HG03196 (cell line): ENCODE measurements around the gene C1QTNF1.
"Not testable (repeated sequence)": the region's sequence is repeated elsewhere in the genome, so short reads cannot be mapped to it uniquely, and the experiment has no call there.

Experiments
- ATAC-seq: cut with Tn5 transposase; IDR thresholded peaks from one replicate; pipeline ENCODE4 v1.9.1; 2021; ENCODE audit not compliant: unreplicated experiment

Gene C1QTNF1

GRCh38 chr17:79005063-79005861 lies 18.7 kb upstream of the C1QTNF1 start:
- no peak for ATAC-seq

DNA sequence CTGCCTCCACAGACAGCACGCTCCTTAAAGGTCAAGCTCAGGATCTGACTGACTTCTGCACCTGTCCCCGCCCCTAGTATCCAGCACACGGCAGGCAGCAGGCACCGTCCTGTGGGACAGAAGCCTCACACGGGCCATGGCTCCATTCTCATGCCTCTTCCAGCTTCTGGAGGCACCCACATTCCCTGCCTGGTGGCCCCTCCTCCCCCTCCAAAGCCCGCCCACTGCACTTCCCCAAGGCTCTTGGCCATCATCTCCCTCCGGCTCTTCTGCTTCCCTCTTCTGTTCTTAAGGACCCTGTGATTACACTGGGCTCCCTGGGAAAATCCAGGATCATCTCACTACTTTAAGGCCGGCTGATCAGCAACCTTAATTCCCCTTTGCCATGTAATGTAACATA lies 17.9 kb upstream of the C1QTNF1 start:
- no peak for ATAC-seq

DNA sequence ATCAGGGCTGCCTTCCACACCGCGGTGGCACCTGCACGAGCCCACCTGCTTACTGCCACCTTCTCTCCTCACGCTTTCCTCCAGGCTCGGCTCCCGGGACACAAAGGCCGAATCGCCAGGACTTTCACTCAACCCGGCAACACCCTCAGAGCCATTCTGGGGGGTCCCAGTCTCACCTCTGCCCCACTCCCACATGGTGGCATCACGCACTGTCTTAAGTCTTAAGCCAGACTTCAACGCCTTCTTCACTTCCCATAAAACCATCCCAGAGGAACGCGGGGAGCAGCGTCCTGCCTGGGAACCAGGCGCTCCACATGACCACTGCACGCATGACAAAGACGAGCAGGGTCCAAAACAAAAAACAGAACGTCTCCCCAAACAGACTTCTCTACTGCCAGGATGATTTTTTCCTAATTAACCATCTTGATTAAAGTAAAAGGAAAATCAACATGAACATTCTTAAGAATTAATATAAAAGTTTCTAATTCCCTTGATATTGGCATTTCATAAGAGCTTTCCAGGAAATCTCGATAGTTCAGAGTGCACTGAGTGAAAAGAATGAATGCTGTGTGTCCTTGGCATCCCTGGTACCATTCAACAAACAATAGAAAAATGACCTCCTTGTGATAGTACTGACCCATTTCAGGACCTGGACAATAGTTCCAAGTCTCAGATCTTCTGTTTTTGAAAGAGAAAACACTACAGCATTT lies 17.0 kb upstream of the C1QTNF1 start:
- ATAC-seq, result no peak

DNA sequence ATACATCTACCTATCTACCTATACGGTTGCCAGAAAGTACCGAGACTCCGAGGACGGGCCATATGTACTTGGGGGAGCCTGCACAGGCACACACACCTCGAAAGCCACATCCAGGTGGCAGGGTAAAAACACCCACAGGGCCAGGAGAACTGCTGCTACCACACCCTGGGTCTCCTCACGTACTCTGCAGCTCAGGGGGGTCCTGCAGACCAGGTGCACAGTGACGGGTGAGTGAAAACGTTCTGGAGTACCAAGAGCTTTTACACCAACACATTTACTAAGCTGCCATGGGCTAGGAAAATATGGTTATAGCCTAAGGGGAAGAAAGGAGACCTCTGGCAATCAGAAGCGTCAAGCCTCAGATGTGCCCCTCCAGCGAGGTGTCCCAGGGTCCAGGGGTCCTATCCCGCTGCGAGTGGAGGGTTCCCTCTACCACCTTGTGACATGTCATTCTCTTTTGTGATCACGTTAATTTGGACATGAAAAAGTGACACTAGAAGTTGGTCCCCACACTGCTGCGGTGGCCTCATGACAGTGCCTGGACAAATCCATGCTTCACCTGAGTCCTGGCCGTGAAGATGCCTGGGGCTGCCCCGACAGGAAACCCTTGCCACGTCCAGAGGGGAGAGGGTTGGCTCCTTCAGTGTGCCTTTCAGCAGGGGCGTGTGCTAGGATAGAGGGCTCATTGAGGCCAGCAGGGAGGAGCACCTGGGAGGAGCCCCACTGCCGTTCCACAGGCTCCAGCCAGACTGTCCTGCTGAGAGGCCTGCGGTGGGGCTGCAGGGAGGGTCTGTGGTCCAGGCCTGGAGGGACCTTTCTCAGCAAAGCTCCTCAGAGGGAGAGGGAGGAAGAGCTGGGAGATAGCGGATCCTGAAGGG lies 16.2 kb upstream of the C1QTNF1 start:
- no peak for ATAC-seq

- ATAC-seq, result no peak
These were observed 15.1 kb upstream of the C1QTNF1 start for GRCh38 chr17:79008666-79009387.

DNA sequence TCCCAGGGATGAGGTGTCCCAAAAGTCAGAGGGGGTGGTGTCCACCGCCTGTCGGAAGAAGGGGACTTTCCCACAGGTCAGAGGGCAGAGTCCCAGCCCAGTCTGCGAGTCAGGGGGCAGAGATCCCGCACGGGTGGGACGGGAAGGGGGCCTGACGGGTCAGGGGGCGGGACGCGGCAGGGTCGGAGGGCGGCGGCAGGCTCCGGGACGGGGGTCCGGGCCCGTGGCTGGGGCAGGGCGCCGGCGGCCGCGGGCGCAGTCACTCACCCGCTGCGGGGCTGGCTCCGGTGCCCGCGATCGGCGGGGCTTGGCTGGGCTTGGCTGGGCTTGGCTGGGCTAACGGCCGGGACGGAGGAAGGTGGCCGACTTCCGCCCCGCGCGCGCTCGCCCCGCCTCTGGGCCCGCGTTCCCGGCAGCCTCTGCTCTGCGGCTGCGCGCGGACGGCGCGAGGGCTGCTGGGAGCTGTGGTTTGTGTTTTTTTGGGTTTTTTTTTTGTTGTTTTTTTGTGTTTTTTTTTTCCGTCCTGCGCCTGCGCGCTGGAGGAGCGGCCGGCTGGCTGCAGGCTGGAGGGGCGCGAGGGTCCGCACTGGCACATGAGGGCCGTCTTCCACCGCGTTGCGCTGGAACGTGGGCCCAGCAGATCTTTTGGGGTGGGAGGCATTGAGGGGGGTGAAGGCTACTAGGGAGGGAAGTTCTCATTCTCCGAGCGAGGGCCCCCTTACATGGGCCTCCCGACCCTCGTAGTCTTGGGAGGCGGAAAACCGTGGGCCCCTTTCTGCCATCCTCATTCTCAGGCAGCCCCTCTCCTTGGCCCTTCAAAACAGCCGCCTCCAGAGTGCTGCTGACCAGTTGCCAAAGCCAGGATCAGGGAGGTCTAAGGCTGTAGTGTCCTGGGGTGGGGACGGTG lies 14.3 kb upstream of the C1QTNF1 start, which contains the start of gene CANT1:
Gene CANT1 (minus strand): TSS at position 368 of the 907 bp plus-strand sequence. CDS start 12,142 bp downstream, outside the sequence.
- ATAC-seq, result peak; percentile 87

- no peak for ATAC-seq
These were observed 13.7 kb upstream of the C1QTNF1 start for GRCh38 chr17:79010304-79010646.

DNA sequence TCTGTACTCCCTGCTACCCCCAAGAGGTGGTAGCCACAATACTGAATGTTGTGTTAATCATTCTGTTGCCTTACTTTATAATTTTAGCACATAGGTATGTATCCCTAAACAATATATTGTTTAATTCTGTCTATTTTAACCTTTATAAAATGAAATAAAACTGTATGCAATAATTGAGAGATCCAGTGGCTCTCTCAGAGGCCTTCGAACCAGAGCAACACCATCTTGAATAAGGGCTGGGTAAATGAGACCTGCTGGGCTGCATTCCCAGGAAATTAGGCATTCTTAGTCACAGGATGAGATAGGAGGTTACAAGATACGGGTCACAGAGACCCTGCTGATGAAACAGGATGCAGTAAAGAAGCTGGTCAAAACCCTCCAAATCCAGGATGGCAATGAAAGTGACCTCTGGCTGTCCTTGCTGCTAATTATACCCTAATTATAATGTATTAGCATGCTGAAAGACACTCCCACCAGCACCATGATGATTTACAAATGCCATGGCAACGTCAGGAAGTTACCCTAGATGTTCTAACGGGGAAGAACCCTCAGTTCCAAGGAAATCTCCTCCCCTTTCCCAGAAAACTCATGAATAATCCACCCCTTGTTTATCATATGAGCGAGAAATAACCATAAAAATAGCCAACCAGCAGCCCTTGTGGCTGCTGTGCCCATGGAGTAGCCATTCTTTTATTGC lies 12.4 kb upstream of the C1QTNF1 start:
- no peak for ATAC-seq

- ATAC-seq, result no peak
These were observed 11.3 kb upstream of the C1QTNF1 start for GRCh38 chr17:79012563-79013134.

DNA sequence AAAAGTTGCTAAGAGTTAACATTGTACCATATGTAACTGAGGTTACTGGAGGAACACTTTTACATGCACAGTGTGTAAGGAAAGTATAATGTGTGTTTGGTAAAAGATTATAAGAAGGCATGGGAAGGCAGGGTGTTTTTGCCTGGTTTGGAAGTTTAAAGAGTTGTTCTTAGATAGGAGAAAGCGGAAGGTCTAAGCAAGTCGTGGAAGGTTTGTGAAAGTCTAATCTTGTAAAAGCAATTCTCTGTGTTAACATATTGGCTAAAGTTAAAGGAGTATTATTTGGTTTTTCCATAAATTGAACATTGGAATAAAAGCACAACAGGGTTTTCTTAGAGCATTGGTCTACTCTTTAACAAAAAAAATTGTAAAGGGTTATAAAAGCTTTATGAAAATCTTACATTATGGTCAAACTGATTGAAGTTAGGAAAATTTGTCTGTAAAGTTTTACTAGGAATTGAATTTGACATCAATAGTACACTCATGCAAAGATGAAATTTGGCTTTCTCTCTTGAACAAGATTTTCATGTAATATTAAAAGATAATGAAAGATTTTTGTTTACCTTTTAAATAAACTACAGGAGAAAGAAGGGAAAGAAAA lies 9.7 kb upstream of the C1QTNF1 start:
- ATAC-seq, result no peak

GRCh38 chr17:79017546-79018369 lies 6.2 kb upstream of the C1QTNF1 start:
- no peak for ATAC-seq

- ATAC-seq, result no peak
These were observed 5.6 kb upstream of the C1QTNF1 start for GRCh38 chr17:79018370-79018695.

- ATAC-seq, result no peak
These were observed 4.7 kb upstream of the C1QTNF1 start for GRCh38 chr17:79019261-79019631.

- no peak for ATAC-seq
These were observed 4.1 kb upstream of the C1QTNF1 start for GRCh38 chr17:79019632-79020584.

DNA sequence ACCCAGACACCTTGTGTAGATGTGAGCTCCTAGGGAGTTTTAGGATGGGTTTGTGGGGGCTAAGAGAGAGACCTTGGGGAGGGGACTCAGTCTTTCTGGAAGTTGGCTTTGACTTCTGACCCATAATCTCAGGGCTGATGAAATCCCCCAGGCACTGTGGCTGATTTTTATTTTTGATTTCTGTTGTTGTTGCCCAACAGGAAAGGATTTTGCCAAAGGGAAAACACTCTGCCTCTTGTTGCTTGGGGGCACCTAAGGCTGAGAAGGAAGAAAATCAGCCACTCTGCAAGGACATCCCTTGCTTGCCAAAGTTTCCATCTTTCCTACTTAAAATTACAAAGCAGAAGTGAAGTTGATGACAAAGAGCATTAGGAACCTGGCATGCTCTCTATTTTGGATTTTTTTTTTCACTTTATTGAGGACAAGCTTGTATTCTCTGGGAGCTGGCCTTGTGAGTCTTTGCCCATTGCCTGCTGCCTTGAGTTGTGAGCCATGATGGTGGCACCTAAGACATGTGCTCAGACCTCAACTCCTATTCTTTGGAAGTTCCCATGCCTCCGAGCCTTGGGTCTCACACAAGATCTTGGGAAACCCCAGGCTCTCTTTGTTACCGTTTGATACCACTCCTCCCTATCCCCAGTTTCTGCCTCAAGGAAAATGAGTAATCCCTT lies 3.2 kb upstream of the C1QTNF1 start:
- ATAC-seq, result no peak

GRCh38 chr17:79021929-79022328 lies 2.0 kb upstream of the C1QTNF1 start:
- not testable (repeated sequence) for ATAC-seq
